IgD-negative memory B cell (primary cell): ENCODE measurements around the gene MIB1. TPM values are rescaled to one million over a fixed set of nuclear protein-coding genes. Genes with fewer than 3 reads are reported as not detected.
"Not testable (repeated sequence)": the region's sequence is repeated elsewhere in the genome, so short reads cannot be mapped to it uniquely, and the experiment has no call there.

Experiments
- H3K27ac Mint-ChIP-seq, 3 donors: one replicate each; pipeline ENCODE4 v1.8.0; 2020 to 2022; ENCODE audit warnings: mild to moderate bottlenecking in 3 of 3, mixed read lengths in 3 of 3, moderate library complexity in 1 of 3
- H3K27me3 Mint-ChIP-seq: one replicate; pipeline ENCODE4 v1.8.0; 2021; ENCODE audit warnings: mixed read lengths
- H3K36me3 Mint-ChIP-seq: one replicate; pipeline ENCODE4 v1.8.0; 2020; ENCODE audit warnings: mild to moderate bottlenecking, mixed read lengths
- H3K4me1 Mint-ChIP-seq, 3 donors: one replicate each; pipeline ENCODE4 v1.8.0; 2020 to 2022; ENCODE audit warnings: mixed read lengths in 3 of 3, mild to moderate bottlenecking in 1 of 3
- H3K4me3 Mint-ChIP-seq, 4 donors: one replicate each; pipeline ENCODE4 v1.8.0; 2020 to 2022; ENCODE audit warnings: mild to moderate bottlenecking in 4 of 4, mixed read lengths in 4 of 4, moderate library complexity in 3 of 4
- H3K9me3 Mint-ChIP-seq, 3 donors: one replicate each; pipeline ENCODE4 v1.8.0; 2020 to 2021; ENCODE audit warnings: mixed read lengths in 3 of 3, mild to moderate bottlenecking in 1 of 3
- polyA plus RNA-seq: library from polyadenylated mRNA; unstranded; fragments of 300-500 nt; fragmentation: Illumina TruSeq; gene quantifications from one replicate; pipeline ENCODE4 v1.2.3, GENCODE V29; 2021

Gene MIB1
- polyA plus RNA-seq, 1 donor from 2014 or later = 2.2 TPM

DNA sequence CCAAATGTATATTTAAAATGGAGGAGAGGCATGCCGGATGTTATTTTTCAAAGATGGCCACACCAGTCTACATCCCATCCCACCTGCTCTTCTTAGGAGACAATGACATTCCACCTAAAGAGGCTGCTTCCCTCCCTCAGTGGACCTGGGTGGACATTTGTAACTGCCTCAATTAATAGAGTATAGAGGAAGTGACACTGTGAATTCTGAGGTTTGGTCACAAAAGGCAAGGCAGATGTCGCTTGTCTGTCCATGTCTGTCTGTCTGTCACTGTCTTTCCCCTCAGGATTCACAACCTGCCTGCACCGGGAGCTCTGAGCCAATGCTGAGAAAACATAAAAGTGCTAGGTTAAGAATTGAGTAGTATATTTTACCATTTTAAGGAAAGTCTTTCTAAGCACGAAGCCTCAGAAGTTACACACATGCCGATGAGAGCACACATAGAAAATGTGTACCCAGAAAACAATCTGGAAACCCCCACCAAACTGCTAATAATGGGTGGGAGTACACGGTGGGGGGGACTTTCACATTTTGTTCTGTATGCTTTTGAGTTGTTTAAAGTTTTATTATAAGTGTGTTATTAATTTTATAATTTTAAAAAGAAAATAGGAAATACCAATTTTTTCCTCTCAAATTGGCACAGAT, 21.0 kb downstream of the MIB1 start:
- H3K9me3 Mint-ChIP-seq = no peaks in the 10 kb centered on the region
- H3K36me3 Mint-ChIP-seq = peaks cover 5% of the 10 kb centered on the region
- H3K4me3 Mint-ChIP-seq = peak overlapping the region in 2 of 4 donors; percentile 18 to 52
- no peaks in the 10 kb centered on the region for H3K27me3 Mint-ChIP-seq
- no peak overlapping the region for H3K27ac Mint-ChIP-seq
- peaks cover 16% of the 10 kb centered on the region in 3 donors for H3K4me1 Mint-ChIP-seq

- peaks cover 11% of the 10 kb centered on the region for H3K36me3 Mint-ChIP-seq
- H3K27ac Mint-ChIP-seq = no peak overlapping the region
- H3K27me3 Mint-ChIP-seq = no peaks in the 10 kb centered on the region
- no peaks in the 10 kb centered on the region for H3K9me3 Mint-ChIP-seq
- peaks cover 16% of the 10 kb centered on the region in 3 donors for H3K4me1 Mint-ChIP-seq
- H3K4me3 Mint-ChIP-seq = no peak overlapping the region
Measured at GRCh38 chr18:21762181-21762772, 21.7 kb downstream of the MIB1 start.

GRCh38 chr18:21763846-21764646, 23.5 kb downstream of the MIB1 start:
- Mint-ChIP-seq H3K9me3 (no peaks in the 10 kb centered on the region), H3K27ac (peak overlapping the region in 1 of 3 donors; percentile 50), H3K36me3 (peaks cover 16% of the 10 kb centered on the region), H3K4me3 (peak overlapping the region in 1 of 4 donors; percentile 12), H3K27me3 (no peaks in the 10 kb centered on the region), H3K4me1 (peaks cover 16% of the 10 kb centered on the region in 3 donors)

DNA sequence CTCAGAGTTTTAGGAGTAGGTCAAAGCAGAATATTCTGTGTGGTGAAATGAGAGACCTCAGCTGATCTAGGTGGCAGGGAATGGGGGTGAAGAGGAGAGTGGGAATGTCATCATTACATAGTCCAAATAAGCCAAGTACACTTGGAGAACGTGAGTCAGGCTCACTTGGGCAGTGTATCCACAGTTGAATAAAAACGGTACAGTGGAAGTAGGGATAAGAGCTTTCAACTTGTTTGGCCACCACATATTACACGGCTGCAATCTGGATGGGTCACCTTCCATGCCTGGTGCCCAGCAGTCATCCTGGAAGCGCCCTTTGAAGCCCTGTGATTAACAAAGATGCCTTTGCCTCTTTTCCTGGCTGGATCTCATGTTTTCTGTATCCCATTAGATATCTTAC, 28.6 kb downstream of the MIB1 start:
- peaks cover 22% of the 10 kb centered on the region for H3K36me3 Mint-ChIP-seq

GRCh38 chr18:21774722-21775121, 34.1 kb downstream of the MIB1 start:
- Mint-ChIP-seq H3K4me3 (no peak overlapping the region), H3K4me1 (peaks cover 0 to 2% (median 0%) of the 10 kb centered on the region in 3 donors), H3K36me3 (peaks cover 9% of the 10 kb centered on the region), H3K9me3 (no peaks in the 10 kb centered on the region), H3K27ac (no peak overlapping the region), H3K27me3 (no peaks in the 10 kb centered on the region)

More for the DNA sequence above, 28.6 kb downstream of the MIB1 start:
- Mint-ChIP-seq H3K27ac (no peak overlapping the region), H3K9me3 (no peaks in the 10 kb centered on the region), H3K4me1 (peaks cover 0 to 4% (median 0%) of the 10 kb centered on the region in 3 donors), H3K27me3 (no peaks in the 10 kb centered on the region), H3K4me3 (no peak overlapping the region)

- Mint-ChIP-seq H3K27ac (peak overlapping the region in 1 of 3 donors; percentile 3), H3K4me1 (peaks cover 0 to 2% (median 0%) of the 10 kb centered on the region in 3 donors), H3K27me3 (no peaks in the 10 kb centered on the region), H3K4me3 (no peak overlapping the region), H3K9me3 (peaks cover 0 to 2% (median 0%) of the 10 kb centered on the region in 3 donors), H3K36me3 (peaks cover 10% of the 10 kb centered on the region)
Measured at GRCh38 chr18:21777814-21778213, 37.2 kb downstream of the MIB1 start.

- Mint-ChIP-seq H3K4me1 (peaks cover 0 to 3% (median 0%) of the 10 kb centered on the region in 3 donors), H3K27me3 (no peaks in the 10 kb centered on the region)
Measured at GRCh38 chr18:21786526-21786925, 45.9 kb downstream of the MIB1 start.

GRCh38 chr18:21796089-21796488, 55.5 kb downstream of the MIB1 start:
- H3K27me3 Mint-ChIP-seq, H3K9me3 Mint-ChIP-seq, H3K4me1 Mint-ChIP-seq, H3K27ac Mint-ChIP-seq, H3K4me3 Mint-ChIP-seq, H3K36me3 Mint-ChIP-seq: not testable (repeated sequence)

More at GRCh38 chr18:21786526-21786925, 45.9 kb downstream of the MIB1 start:
- no peak overlapping the region for H3K4me3 Mint-ChIP-seq
- H3K36me3 Mint-ChIP-seq = peaks cover 41% of the 10 kb centered on the region
- no peak overlapping the region for H3K27ac Mint-ChIP-seq
- peaks cover 11 to 30% (median 12%) of the 10 kb centered on the region in 3 donors for H3K9me3 Mint-ChIP-seq

- H3K27ac Mint-ChIP-seq = no peak overlapping the region
- no peaks in the 10 kb centered on the region for H3K9me3 Mint-ChIP-seq
- H3K36me3 Mint-ChIP-seq = peaks cover 9% of the 10 kb centered on the region
- H3K4me1 Mint-ChIP-seq = no peaks in the 10 kb centered on the region
- H3K27me3 Mint-ChIP-seq = no peaks in the 10 kb centered on the region
- H3K4me3 Mint-ChIP-seq = no peak overlapping the region
Measured at GRCh38 chr18:21798126-21798525, 57.5 kb downstream of the MIB1 start.

DNA sequence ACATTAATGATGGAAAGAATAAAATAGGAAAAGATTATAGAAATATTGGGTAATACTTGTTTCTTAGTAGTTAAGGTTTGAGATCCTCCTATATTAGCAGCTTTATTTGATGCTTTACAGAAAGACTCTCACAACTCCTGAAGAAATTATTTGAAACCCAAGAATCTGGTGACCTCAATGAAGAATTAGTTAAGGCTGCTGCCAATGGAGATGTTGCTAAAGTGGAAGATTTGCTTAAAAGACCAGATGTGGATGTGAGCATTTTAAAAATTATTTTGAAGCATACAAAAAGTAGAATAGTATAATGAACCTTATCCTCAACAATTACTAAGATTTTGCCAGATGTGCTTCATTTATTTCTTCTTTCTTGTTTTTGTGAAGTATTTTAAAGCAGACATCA, 59.1 kb downstream of the MIB1 start:
- Mint-ChIP-seq H3K27me3 (no peaks in the 10 kb centered on the region), H3K4me1 (no peaks in the 10 kb centered on the region), H3K9me3 (no peaks in the 10 kb centered on the region), H3K36me3 (peaks cover 5% of the 10 kb centered on the region), H3K27ac (no peak overlapping the region), H3K4me3 (no peak overlapping the region)

DNA sequence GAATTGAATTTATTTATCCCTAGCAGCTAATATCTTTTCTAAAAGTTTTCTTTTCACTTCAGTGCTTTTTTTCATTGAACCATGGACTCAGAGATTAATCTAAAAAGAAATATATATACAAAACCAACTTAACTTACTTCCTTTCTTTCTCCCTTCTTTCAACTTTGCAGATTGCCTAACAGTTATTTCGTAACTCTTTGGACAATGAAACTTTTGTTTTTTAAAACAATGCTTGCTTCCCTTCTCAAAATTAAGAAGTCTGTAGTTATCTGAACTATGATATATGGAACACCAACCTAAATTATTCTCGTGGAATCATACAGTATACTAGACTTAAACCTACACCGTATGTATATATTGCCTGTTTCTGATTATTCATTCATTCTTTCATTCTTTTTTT, 62.9 kb downstream of the MIB1 start:
- Mint-ChIP-seq H3K27me3 (no peaks in the 10 kb centered on the region), H3K4me1 (no peaks in the 10 kb centered on the region), H3K9me3 (no peaks in the 10 kb centered on the region), H3K27ac (no peak overlapping the region), H3K36me3 (peaks cover 7% of the 10 kb centered on the region), H3K4me3 (no peak overlapping the region)

GRCh38 chr18:21805771-21806366, 65.3 kb downstream of the MIB1 start:
- no peak overlapping the region for H3K4me3 Mint-ChIP-seq
- no peaks in the 10 kb centered on the region for H3K4me1 Mint-ChIP-seq
- no peaks in the 10 kb centered on the region for H3K27me3 Mint-ChIP-seq
- H3K36me3 Mint-ChIP-seq = peaks cover 25% of the 10 kb centered on the region
- H3K9me3 Mint-ChIP-seq = peaks cover 0 to 18% (median 2%) of the 10 kb centered on the region in 3 donors
- H3K27ac Mint-ChIP-seq = no peak overlapping the region

DNA sequence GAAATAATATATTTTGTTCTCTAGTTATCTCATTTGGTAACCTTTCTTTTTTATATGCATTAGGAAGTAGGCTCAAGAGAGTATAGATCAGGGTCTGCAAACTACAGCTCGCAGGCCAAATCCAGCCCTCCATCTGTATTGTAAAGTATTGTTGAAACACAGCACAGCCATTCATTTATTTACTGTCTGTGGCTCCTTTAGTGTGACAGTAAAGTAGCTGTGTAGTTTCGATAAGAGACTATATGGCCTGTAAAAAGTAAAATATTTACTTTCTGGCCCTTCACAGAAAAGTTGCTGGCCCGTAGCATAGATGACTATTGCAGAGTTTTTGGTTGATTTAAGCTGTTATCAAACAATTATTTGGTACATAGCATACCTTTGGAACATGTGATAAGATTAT, 67.6 kb downstream of the MIB1 start:
- Mint-ChIP-seq H3K27me3 (no peaks in the 10 kb centered on the region), H3K36me3 (peaks cover 23% of the 10 kb centered on the region), H3K9me3 (peaks cover 0 to 18% (median 2%) of the 10 kb centered on the region in 3 donors), H3K4me1 (no peaks in the 10 kb centered on the region), H3K27ac (no peak overlapping the region), H3K4me3 (no peak overlapping the region)

DNA sequence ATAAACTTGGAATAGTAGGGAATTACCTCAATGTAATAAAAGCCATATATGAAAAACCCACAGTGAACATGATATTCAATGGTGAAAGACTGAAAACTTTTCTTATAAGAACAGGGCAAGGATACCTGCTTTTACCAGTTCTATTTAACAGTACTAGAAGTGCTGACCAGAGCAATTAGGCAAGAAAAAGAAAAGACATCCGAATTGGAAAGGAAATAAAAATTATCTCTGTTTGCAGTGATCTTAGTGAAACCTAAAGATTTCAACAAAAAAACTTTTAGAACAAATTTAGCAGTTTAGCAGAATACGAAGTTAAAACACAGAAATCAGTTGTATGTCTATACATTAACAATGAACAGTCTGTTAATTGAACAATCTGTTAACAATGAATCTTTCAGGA, 69.1 kb downstream of the MIB1 start:
- Mint-ChIP-seq H3K27me3 (no peaks in the 10 kb centered on the region), H3K9me3 (peaks cover 0 to 18% (median 2%) of the 10 kb centered on the region in 3 donors), H3K36me3 (peaks cover 25% of the 10 kb centered on the region), H3K4me1 (no peaks in the 10 kb centered on the region), H3K4me3 (no peak overlapping the region), H3K27ac (no peak overlapping the region)

DNA sequence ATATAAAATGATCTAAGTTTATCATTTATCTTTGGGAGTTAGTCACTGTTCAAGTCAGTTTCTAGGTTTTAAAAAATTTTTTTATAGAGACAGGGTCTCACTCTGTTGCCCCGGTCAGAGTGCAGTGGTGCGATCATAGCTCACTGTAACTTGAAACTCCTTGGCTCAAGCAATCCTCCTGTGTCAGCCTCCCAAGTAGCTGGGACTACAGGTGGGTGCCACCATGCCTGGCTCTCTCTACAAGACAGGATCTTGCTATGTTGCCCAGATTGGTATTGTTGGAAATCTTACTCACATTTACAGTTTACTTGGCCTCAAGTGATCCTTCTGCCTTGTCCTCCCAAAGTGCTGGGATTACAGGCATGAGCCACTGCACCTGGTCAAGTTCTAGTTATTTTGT, 74.5 kb downstream of the MIB1 start:
- H3K4me1 Mint-ChIP-seq = peaks cover 0 to 3% (median 0%) of the 10 kb centered on the region in 3 donors
- peaks cover 12% of the 10 kb centered on the region for H3K36me3 Mint-ChIP-seq
- peaks cover 0 to 4% (median under 1%) of the 10 kb centered on the region in 3 donors for H3K9me3 Mint-ChIP-seq
- no peak overlapping the region for H3K27ac Mint-ChIP-seq
- H3K27me3 Mint-ChIP-seq = no peaks in the 10 kb centered on the region
- H3K4me3 Mint-ChIP-seq = no peak overlapping the region
